Measurements from ENCODE around the gene OR2T5.
"Not testable (repeated sequence)": the region's sequence is repeated elsewhere in the genome, so short reads cannot be mapped to it uniquely, and the experiment has no call there.

OR2T5 gene

GRCh38 chr1:248500305-248501035 is 12.1 kb downstream of the OR2T5 start:
- DNase-seq (ENCODE audit: low spot score) = not testable (repeated sequence)

- DNase-seq (ENCODE audit: low spot score) = not testable (repeated sequence)
Measured at GRCh38 chr1:248507773-248508172, 19.4 kb downstream of the OR2T5 start, which contains the start of gene OR2G6. Gene OR2G6, plus strand, starts transcription at chr1:248508073. Its CDS starts 13,574 bp downstream, at chr1:248521647.

- not testable (repeated sequence) for DNase-seq (ENCODE audit: low spot score)
Measured at GRCh38 chr1:248510217-248510616, 21.8 kb downstream of the OR2T5 start.

- no peak for DNase-seq (ENCODE audit: low spot score)
Measured at GRCh38 chr1:248521856-248522255, 33.5 kb downstream of the OR2T5 start.

- not testable (repeated sequence) for DNase-seq (ENCODE audit: low spot score)
Measured at GRCh38 chr1:248537449-248537848, 49.1 kb downstream of the OR2T5 start.
